ENCODE measurements around the gene ZSCAN25. TPM values are rescaled to one million over a fixed set of nuclear protein-coding genes. Genes with fewer than 3 reads are reported as not detected.
"Not testable (repeated sequence)": the region's sequence is repeated elsewhere in the genome, so short reads cannot be mapped to it uniquely, and the experiment has no call there.

Gene ZSCAN25
- total RNA-seq, 2 donors from 2014 or later: 12.7 to 25.7 TPM

DNA sequence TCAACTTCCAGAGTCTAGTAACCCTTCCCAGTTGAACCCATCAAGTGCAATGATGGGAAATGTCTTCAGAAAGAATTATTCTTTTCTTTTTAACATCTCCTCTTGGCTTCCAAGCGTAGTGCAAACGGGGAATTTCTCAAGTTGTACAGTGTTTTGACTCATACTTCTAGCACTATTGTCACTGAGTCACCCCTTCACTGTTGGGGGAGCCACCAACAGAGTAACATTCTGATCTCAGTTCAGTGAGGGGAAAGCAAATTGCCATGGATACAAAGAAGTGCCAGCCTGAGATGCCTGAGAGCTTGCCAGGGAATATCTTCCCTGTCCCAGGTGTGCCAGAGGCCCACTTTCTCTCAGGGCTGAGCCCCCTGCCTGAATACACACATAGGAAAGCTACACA lies 32.1 kb downstream of the ZSCAN25 start:
- Histone ChIP-seq H3K4me3 (no peak overlapping the region), H3K27ac (no peak overlapping the region), H3K4me1 (no peaks in the 10 kb centered on the region), H3K36me3 (replicated peaks in 1 of 2; ENCODE audit: insufficient read depth in 1 of 2, low read depth in 2 of 2) (no peaks in the 10 kb centered on the region), H3K27me3 (no peaks in the 10 kb centered on the region), H3K9me3 (no peaks in the 10 kb centered on the region)
- ATAC-seq (no peak), DNase-seq (no peak)
- no peak for TF ChIP-seq POLR2A (IDR thresholded peaks at IDR 0.05)
- TF ChIP-seq, protein P1, sequence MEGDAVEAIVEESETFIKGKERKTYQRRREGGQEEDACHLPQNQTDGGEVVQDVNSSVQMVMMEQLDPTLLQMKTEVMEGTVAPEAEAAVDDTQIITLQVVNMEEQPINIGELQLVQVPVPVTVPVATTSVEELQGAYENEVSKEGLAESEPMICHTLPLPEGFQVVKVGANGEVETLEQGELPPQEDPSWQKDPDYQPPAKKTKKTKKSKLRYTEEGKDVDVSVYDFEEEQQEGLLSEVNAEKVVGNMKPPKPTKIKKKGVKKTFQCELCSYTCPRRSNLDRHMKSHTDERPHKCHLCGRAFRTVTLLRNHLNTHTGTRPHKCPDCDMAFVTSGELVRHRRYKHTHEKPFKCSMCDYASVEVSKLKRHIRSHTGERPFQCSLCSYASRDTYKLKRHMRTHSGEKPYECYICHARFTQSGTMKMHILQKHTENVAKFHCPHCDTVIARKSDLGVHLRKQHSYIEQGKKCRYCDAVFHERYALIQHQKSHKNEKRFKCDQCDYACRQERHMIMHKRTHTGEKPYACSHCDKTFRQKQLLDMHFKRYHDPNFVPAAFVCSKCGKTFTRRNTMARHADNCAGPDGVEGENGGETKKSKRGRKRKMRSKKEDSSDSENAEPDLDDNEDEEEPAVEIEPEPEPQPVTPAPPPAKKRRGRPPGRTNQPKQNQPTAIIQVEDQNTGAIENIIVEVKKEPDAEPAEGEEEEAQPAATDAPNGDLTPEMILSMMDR (IDR thresholded peaks at IDR 0.05): no peak
- intact Hi-C loops (cut with DNase I): no loop called here
- WGBS, 2 donors: 88 to 100% methylated on average over 2 of the region's 2 CpGs

DNA sequence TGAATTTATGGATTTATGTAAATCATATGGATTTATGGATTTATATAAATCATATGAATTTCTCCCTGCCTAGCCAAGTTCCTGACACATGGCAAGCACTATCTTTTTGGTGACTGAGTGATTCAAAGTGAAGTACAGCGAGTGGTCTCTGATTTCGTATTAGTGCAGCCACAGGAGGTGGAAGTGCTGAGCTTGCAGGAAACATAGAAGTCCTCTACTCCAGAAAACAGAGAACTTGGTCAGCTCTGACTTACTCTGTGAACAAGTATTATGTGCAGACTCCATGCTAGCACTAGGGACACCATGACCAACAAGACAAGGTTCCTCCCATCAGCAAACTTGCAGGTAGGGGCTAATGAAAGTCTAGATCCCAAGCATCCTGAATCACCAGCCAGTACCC lies 34.5 kb downstream of the ZSCAN25 start:
- peak in 1 of 3 donors; percentile 10 for TF ChIP-seq POLR2A (IDR thresholded peaks at IDR 0.05)
- TF ChIP-seq, protein P1 (IDR thresholded peaks at IDR 0.05): no peak
- intact Hi-C loops (cut with DNase I): no loop called here
- peaks cover 0 to 3% (median 0%) of the 10 kb centered on the region in 3 donors for H3K9me3 ChIP-seq
- H3K4me1 ChIP-seq: no peaks in the 10 kb centered on the region
- no peak overlapping the region for H3K4me3 ChIP-seq
- no peaks in the 10 kb centered on the region for H3K36me3 ChIP-seq (replicated peaks in 1 of 2; ENCODE audit: insufficient read depth in 1 of 2, low read depth in 2 of 2)
- DNase-seq (no peak), ATAC-seq (no peak)
- no peak overlapping the region for H3K27ac ChIP-seq
- no peaks in the 10 kb centered on the region for H3K27me3 ChIP-seq
- WGBS, 2 donors: 90 to 94% methylated on average over 2 of the region's 2 CpGs

DNA sequence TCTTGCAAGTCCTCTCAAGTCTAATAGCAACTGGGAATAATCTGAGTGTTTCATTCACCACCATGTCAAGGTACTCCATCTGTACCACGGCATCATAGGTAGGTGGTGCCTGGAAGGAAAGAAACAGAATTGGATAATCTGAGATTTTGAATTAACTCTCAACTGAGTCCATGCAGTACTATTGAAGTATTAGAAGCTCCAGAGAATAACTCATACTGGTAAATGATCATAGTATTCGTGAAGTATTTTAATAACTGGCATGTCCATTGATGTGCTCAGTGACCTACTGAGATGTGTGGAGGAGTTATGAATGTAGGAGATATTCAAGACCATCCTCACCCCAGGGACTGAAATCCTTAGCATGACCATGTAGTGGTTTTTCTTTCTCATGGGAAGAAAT lies 35.9 kb downstream of the ZSCAN25 start:
- WGBS, 2 donors: 94 to 95% methylated on average over 2 of the region's 2 CpGs
- intact Hi-C loops (cut with DNase I): no loop called here
- ATAC-seq (no peak), DNase-seq (no peak)
- no peak overlapping the region for H3K27ac ChIP-seq
- TF ChIP-seq, protein P1 (IDR thresholded peaks at IDR 0.05): no peak
- peak in 1 of 3 donors; percentile 16 for TF ChIP-seq POLR2A (IDR thresholded peaks at IDR 0.05)
- H3K4me3 ChIP-seq: no peak overlapping the region
- no peaks in the 10 kb centered on the region for H3K36me3 ChIP-seq (replicated peaks in 1 of 2; ENCODE audit: insufficient read depth in 1 of 2, low read depth in 2 of 2)
- peaks cover 0 to 6% (median 0%) of the 10 kb centered on the region in 3 donors for H3K9me3 ChIP-seq
- no peaks in the 10 kb centered on the region for H3K27me3 ChIP-seq
- no peaks in the 10 kb centered on the region for H3K4me1 ChIP-seq

DNA sequence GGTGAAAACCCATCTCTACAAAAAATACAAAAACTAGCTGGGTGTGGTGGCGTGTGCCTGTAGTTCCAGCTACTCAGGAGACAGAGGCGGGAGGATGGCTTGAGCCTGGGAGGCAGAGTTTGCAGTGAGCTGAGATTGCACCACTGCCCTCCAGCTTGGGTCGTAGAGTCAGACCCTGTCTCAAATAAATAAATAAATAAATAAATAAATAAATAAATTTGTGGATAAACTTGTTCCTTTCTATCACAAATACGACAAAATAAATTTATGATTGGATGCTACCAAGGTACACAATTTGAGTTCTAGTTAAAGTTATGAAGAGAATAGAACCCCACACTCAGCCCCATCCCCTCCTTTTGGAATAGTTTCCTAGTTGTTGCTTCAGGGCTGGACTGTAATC lies 36.5 kb downstream of the ZSCAN25 start:
- H3K27ac ChIP-seq; intact Hi-C loops (cut with DNase I); H3K9me3 ChIP-seq; H3K36me3 ChIP-seq (replicated peaks in 1 of 2; ENCODE audit: insufficient read depth in 1 of 2, low read depth in 2 of 2); H3K4me3 ChIP-seq; DNase-seq; H3K4me1 ChIP-seq; H3K27me3 ChIP-seq: not testable (repeated sequence)
- ATAC-seq: peak; percentile 20
- 96 to 97% methylated on average over 4 of the region's 4 CpGs for WGBS, 2 donors

DNA sequence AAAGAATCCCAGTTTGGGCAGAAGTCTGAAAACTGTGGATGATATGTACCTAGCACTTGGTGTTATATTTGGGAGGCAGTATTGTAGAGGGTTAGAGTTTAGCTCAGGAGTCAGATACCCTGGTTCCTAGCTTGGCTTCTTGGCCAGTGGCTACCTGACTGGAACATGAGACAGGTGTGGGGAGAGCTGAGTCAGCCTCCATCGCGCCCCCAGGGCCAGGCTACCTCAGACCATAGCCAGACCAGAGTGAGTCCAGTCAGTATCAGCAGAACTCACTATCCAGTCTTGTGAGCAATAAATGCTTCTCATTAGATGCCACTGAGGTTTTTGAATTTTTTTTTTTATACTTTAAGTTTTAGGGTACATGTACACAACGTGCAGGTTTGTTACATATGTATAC lies 37.0 kb downstream of the ZSCAN25 start:
- peak; percentile 59 for ATAC-seq

DNA sequence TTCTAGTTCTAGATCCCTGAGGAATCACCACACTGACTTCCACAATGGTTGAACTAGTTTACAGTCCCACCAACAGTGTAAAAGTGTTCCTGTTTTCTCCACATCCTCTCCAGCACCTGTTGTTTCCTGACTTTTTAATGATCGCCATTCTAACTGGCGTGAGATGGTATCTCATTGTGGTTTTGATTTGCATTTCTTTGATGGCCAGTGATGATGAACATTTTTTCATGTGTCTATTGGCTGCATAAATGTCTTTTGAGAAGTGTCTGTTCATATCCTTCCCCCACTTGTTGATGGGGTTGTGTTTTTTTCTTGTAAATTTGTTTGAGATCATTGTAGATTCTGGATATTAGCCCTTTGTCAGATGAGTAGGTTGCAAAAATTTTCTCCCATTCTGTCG lies 37.9 kb downstream of the ZSCAN25 start:
- ATAC-seq; H3K27ac ChIP-seq; H3K36me3 ChIP-seq (replicated peaks in 1 of 2; ENCODE audit: insufficient read depth in 1 of 2, low read depth in 2 of 2); H3K4me1 ChIP-seq; DNase-seq; H3K4me3 ChIP-seq; intact Hi-C loops (cut with DNase I); H3K27me3 ChIP-seq: not testable (repeated sequence)
- 91 to 96% methylated on average over 3 of the region's 3 CpGs for WGBS, 2 donors
- H3K9me3 ChIP-seq: peaks cover 0 to 20% (median 0%) of the 10 kb centered on the region in 3 donors

More for the DNA sequence above, 37.0 kb downstream of the ZSCAN25 start:
- peak in 1 of 3 donors; percentile 33 for TF ChIP-seq POLR2A (IDR thresholded peaks at IDR 0.05)
- TF ChIP-seq, protein P1 (IDR thresholded peaks at IDR 0.05): no peak
- no peak overlapping the region for H3K4me3 ChIP-seq
- H3K9me3 ChIP-seq: peaks cover 0 to 11% (median 0%) of the 10 kb centered on the region in 3 donors
- intact Hi-C loops (cut with DNase I): no loop called here
- H3K36me3 ChIP-seq (replicated peaks in 1 of 2; ENCODE audit: insufficient read depth in 1 of 2, low read depth in 2 of 2): no peaks in the 10 kb centered on the region
- H3K4me1 ChIP-seq: no peaks in the 10 kb centered on the region
- H3K27ac ChIP-seq: no peak overlapping the region
- DNase-seq: no peak
- 98% methylated on average over 3 of the region's 3 CpGs for WGBS, 2 donors
- no peaks in the 10 kb centered on the region for H3K27me3 ChIP-seq

DNA sequence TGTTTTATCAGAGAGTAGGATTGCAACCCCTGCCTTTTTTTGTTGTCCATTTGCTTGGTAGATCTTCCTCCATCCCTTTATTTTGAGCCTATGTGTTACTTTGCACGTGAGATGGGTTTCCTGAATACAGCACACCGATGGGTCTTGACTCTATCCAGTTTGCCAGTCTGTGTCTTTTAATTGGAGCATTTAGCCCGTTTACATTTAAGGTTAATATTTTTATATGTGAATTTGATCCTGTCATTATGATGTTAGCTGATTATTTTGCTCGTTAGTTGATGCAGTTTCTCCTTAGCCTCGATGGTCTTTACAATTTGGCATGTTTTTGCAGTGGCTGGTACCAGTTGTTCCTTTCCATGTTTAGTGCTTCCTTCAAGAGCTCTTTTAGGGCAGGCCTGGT lies 41.1 kb downstream of the ZSCAN25 start:
- peaks cover 22 to 26% of the 10 kb centered on the region in 2 donors for H3K36me3 ChIP-seq (replicated peaks in 1 of 2; ENCODE audit: insufficient read depth in 1 of 2, low read depth in 2 of 2)
- DNase-seq; ATAC-seq; H3K27ac ChIP-seq; intact Hi-C loops (cut with DNase I); H3K27me3 ChIP-seq; H3K4me3 ChIP-seq; H3K4me1 ChIP-seq: not testable (repeated sequence)
- peaks cover 0 to 23% (median 0%) of the 10 kb centered on the region in 3 donors for H3K9me3 ChIP-seq
- 91 to 92% methylated on average over 5 of the region's 5 CpGs for WGBS, 2 donors
